ENCODE results near the gene KIN.
A peak's percentile ranks its signal among the peaks of the same experiment; 100 is the strongest.

The KIN gene

GRCh38 chr10:7787857-7788638 lies at the start of gene KIN, which contains the start of gene ATP5F1C:
Gene KIN (minus strand): TSS chr10:7787993. CDS start chr10:7787933, 60 bp downstream.
Gene ATP5F1C (plus strand): TSS chr10:7788177. CDS start chr10:7788208, 31 bp downstream.
- Histone ChIP-seq H3K36me3 (ENCODE audit: insufficient read depth, low read depth, low read length) (peaks cover 24% of the 10 kb centered on the region), H3K4me3 (ENCODE audit: low read length) (peak within 1 kb of the TSS; percentile 99), H3K27ac (ENCODE audit: low read length) (peak within 1 kb of the TSS; percentile 85), H3K9me3 (ENCODE audit: insufficient read depth, low read depth, low read length) (no peaks in the 10 kb centered on the region), H3K4me1 (ENCODE audit: insufficient read depth, low read length) (peaks cover 3% of the 10 kb centered on the region; the same call in 1 of the 2 replicates), H3K9ac (ENCODE audit: low read depth, low read length) (peak within 1 kb of the TSS; percentile 94), H3K27me3 (ENCODE audit: insufficient read depth, low read length) (no peaks in the 10 kb centered on the region)

GRCh38 chr10:7836571-7836970 lies 48.8 kb upstream of the KIN start:
- Histone ChIP-seq H3K4me1 (ENCODE audit: insufficient read depth, low read length) (no peaks in the 10 kb centered on the region), H3K9ac (ENCODE audit: low read depth, low read length) (no peak overlapping the region), H3K27me3 (ENCODE audit: insufficient read depth, low read length) (no peaks in the 10 kb centered on the region)

GRCh38 chr10:7834262-7834661 lies 46.5 kb upstream of the KIN start:
- peaks cover 7% of the 10 kb centered on the region for H3K4me1 ChIP-seq (ENCODE audit: insufficient read depth, low read length)
- H3K9ac ChIP-seq (ENCODE audit: low read depth, low read length), result no peak overlapping the region
- H3K9me3 ChIP-seq (ENCODE audit: insufficient read depth, low read depth, low read length), result no peaks in the 10 kb centered on the region
- no peak overlapping the region for H3K27ac ChIP-seq (ENCODE audit: low read length)
- H3K27me3 ChIP-seq (ENCODE audit: insufficient read depth, low read length), result no peaks in the 10 kb centered on the region
- H3K4me3 ChIP-seq (ENCODE audit: low read length), result no peak overlapping the region
- no peaks in the 10 kb centered on the region for H3K36me3 ChIP-seq (ENCODE audit: insufficient read depth, low read depth, low read length)

More at GRCh38 chr10:7836571-7836970, 48.8 kb upstream of the KIN start:
- no peak overlapping the region for H3K27ac ChIP-seq (ENCODE audit: low read length)
- no peak overlapping the region for H3K4me3 ChIP-seq (ENCODE audit: low read length)
- no peaks in the 10 kb centered on the region for H3K36me3 ChIP-seq (ENCODE audit: insufficient read depth, low read depth, low read length)
- H3K9me3 ChIP-seq (ENCODE audit: insufficient read depth, low read depth, low read length), result no peaks in the 10 kb centered on the region

GRCh38 chr10:7833210-7833609 lies 45.4 kb upstream of the KIN start:
- Histone ChIP-seq H3K9ac (ENCODE audit: low read depth, low read length) (no peak overlapping the region), H3K27ac (ENCODE audit: low read length) (no peak overlapping the region), H3K4me1 (ENCODE audit: insufficient read depth, low read length) (peaks cover 9% of the 10 kb centered on the region), H3K4me3 (ENCODE audit: low read length) (no peak overlapping the region), H3K36me3 (ENCODE audit: insufficient read depth, low read depth, low read length) (no peaks in the 10 kb centered on the region), H3K27me3 (ENCODE audit: insufficient read depth, low read length) (no peaks in the 10 kb centered on the region), H3K9me3 (ENCODE audit: insufficient read depth, low read depth, low read length) (no peaks in the 10 kb centered on the region)

- Histone ChIP-seq H3K27me3 (ENCODE audit: insufficient read depth, low read length) (no peaks in the 10 kb centered on the region), H3K4me3 (ENCODE audit: low read length) (no peak overlapping the region), H3K4me1 (ENCODE audit: insufficient read depth, low read length) (peaks cover 9% of the 10 kb centered on the region), H3K9ac (ENCODE audit: low read depth, low read length) (no peak overlapping the region), H3K9me3 (ENCODE audit: insufficient read depth, low read depth, low read length) (no peaks in the 10 kb centered on the region), H3K36me3 (ENCODE audit: insufficient read depth, low read depth, low read length) (no peaks in the 10 kb centered on the region), H3K27ac (ENCODE audit: low read length) (no peak overlapping the region)
These were observed 44.3 kb upstream of the KIN start for GRCh38 chr10:7832060-7832459.

- no peaks in the 10 kb centered on the region for H3K9me3 ChIP-seq (ENCODE audit: insufficient read depth, low read depth, low read length)
- H3K9ac ChIP-seq (ENCODE audit: low read depth, low read length), result no peak overlapping the region
- H3K27me3 ChIP-seq (ENCODE audit: insufficient read depth, low read length), result no peaks in the 10 kb centered on the region
- H3K27ac ChIP-seq (ENCODE audit: low read length), result no peak overlapping the region
- H3K4me3 ChIP-seq (ENCODE audit: low read length), result no peak overlapping the region
- H3K36me3 ChIP-seq (ENCODE audit: insufficient read depth, low read depth, low read length), result peaks cover 19% of the 10 kb centered on the region
- peaks cover 9% of the 10 kb centered on the region for H3K4me1 ChIP-seq (ENCODE audit: insufficient read depth, low read length)
These were observed 41.6 kb upstream of the KIN start for GRCh38 chr10:7829289-7829834.

GRCh38 chr10:7826971-7827370 lies 39.2 kb upstream of the KIN start:
- H3K4me1 ChIP-seq (ENCODE audit: insufficient read depth, low read length), result peaks cover 9% of the 10 kb centered on the region
- H3K27me3 ChIP-seq (ENCODE audit: insufficient read depth, low read length), result no peaks in the 10 kb centered on the region
- no peak overlapping the region for H3K4me3 ChIP-seq (ENCODE audit: low read length)
- no peak overlapping the region for H3K9ac ChIP-seq (ENCODE audit: low read depth, low read length)
- no peak overlapping the region for H3K27ac ChIP-seq (ENCODE audit: low read length)
- H3K36me3 ChIP-seq (ENCODE audit: insufficient read depth, low read depth, low read length), result peaks cover 24% of the 10 kb centered on the region
- no peaks in the 10 kb centered on the region for H3K9me3 ChIP-seq (ENCODE audit: insufficient read depth, low read depth, low read length)

GRCh38 chr10:7824251-7824650 lies 36.5 kb upstream of the KIN start:
- Histone ChIP-seq H3K36me3 (ENCODE audit: insufficient read depth, low read depth, low read length) (peaks cover 24% of the 10 kb centered on the region), H3K4me3 (ENCODE audit: low read length) (no peak overlapping the region), H3K27me3 (ENCODE audit: insufficient read depth, low read length) (no peaks in the 10 kb centered on the region), H3K9me3 (ENCODE audit: insufficient read depth, low read depth, low read length) (no peaks in the 10 kb centered on the region), H3K27ac (ENCODE audit: low read length) (no peak overlapping the region), H3K9ac (ENCODE audit: low read depth, low read length) (no peak overlapping the region), H3K4me1 (ENCODE audit: insufficient read depth, low read length) (peaks cover 7% of the 10 kb centered on the region)

- Histone ChIP-seq H3K27ac (ENCODE audit: low read length) (no peak overlapping the region), H3K9me3 (ENCODE audit: insufficient read depth, low read depth, low read length) (no peaks in the 10 kb centered on the region), H3K27me3 (ENCODE audit: insufficient read depth, low read length) (no peaks in the 10 kb centered on the region), H3K4me1 (ENCODE audit: insufficient read depth, low read length) (peaks cover 9% of the 10 kb centered on the region), H3K36me3 (ENCODE audit: insufficient read depth, low read depth, low read length) (peaks cover 4% of the 10 kb centered on the region; the same call in 1 of the 2 replicates), H3K4me3 (ENCODE audit: low read length) (peak overlapping the region; percentile 97), H3K9ac (ENCODE audit: low read depth, low read length) (peak overlapping the region; percentile 84; the same call in 1 of the 2 replicates)
These were observed 31.3 kb upstream of the KIN start for GRCh38 chr10:7819121-7819460.

GRCh38 chr10:7818295-7819120 lies 30.7 kb upstream of the KIN start, which contains the start of gene TAF3:
Gene TAF3 (plus strand): TSS chr10:7818505. CDS start chr10:7818710, 205 bp downstream.
- no peaks in the 10 kb centered on the region; the same call in 1 of the 2 replicates for H3K27me3 ChIP-seq (ENCODE audit: insufficient read depth, low read length)
- peaks cover 9% of the 10 kb centered on the region for H3K4me1 ChIP-seq (ENCODE audit: insufficient read depth, low read length)
- H3K36me3 ChIP-seq (ENCODE audit: insufficient read depth, low read depth, low read length), result peaks cover 4% of the 10 kb centered on the region; the same call in 1 of the 2 replicates
- H3K9ac ChIP-seq (ENCODE audit: low read depth, low read length), result peak within 1 kb of the TSS; percentile 84
- H3K4me3 ChIP-seq (ENCODE audit: low read length), result peak within 1 kb of the TSS; percentile 97
- H3K27ac ChIP-seq (ENCODE audit: low read length), result no peak within 1 kb of the TSS
- no peaks in the 10 kb centered on the region for H3K9me3 ChIP-seq (ENCODE audit: insufficient read depth, low read depth, low read length)

- peak overlapping the region; percentile 97 for H3K4me3 ChIP-seq (ENCODE audit: low read length)
- H3K27ac ChIP-seq (ENCODE audit: low read length), result no peak overlapping the region
- H3K9me3 ChIP-seq (ENCODE audit: insufficient read depth, low read depth, low read length), result no peaks in the 10 kb centered on the region
- no peaks in the 10 kb centered on the region; the same call in 1 of the 2 replicates for H3K36me3 ChIP-seq (ENCODE audit: insufficient read depth, low read depth, low read length)
- H3K9ac ChIP-seq (ENCODE audit: low read depth, low read length), result peak overlapping the region; percentile 80; the same call in 1 of the 2 replicates
- peaks cover 9% of the 10 kb centered on the region for H3K4me1 ChIP-seq (ENCODE audit: insufficient read depth, low read length)
- H3K27me3 ChIP-seq (ENCODE audit: insufficient read depth, low read length), result no peaks in the 10 kb centered on the region; the same call in 1 of the 2 replicates
These were observed 30.1 kb upstream of the KIN start for GRCh38 chr10:7817984-7818294.

Data from iPS-20b (cell line).